HG03432 (cell line): Measurements from ENCODE around the gene GLRA1.
"Not testable (repeated sequence)": the region's sequence is repeated elsewhere in the genome, so short reads cannot be mapped to it uniquely, and the experiment has no call there.

ENCODE experiments used
- ATAC-seq: cut with Tn5 transposase; IDR thresholded peaks from one replicate; pipeline ENCODE4 v1.9.1; 2021; ENCODE audit warnings: mild to moderate bottlenecking, moderate library complexity; ENCODE audit not compliant: unreplicated experiment

The GLRA1 gene

GRCh38 chr5:151822141-151822540, 102.5 kb downstream of the GLRA1 start:
- ATAC-seq, result no peak

DNA sequence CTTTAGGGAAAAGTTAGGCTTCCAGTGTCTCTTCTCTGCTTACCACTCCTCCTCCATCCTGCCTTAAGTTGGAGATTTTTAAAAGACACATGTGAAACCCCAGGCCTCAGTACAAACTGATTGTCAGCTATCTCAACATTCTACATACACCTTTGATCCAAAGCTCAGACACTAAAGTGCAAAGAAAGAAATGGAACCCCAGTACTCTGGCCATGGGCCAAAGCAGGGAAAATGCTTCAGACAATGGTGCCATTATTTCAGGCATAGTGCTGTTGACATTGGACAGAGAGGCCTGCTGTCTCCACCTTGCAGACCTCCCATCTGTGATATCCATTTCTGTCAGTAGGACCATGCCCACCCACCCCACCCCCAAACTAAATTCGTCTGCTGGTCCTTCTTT, 103.7 kb downstream of the GLRA1 start:
- ATAC-seq, result no peak

DNA sequence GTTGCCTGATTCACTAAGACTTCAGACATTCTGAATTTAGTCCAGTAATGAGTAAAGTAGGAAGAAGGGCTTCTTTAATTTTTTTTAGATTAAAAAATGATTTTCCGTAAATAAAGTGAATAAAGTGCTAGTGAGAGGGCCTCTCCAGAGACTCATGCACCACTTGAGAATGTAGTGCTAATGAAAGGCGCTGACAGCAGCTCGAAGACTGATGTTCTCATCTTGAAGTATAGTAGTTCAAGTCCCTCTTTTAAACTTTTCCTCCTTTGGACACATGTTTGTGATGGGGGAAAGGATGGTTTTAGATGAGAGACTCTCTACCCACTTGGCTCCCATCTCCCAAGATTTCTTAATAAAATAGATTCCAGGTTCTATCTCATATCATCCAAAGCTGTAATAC, 104.4 kb downstream of the GLRA1 start:
- no peak for ATAC-seq

DNA sequence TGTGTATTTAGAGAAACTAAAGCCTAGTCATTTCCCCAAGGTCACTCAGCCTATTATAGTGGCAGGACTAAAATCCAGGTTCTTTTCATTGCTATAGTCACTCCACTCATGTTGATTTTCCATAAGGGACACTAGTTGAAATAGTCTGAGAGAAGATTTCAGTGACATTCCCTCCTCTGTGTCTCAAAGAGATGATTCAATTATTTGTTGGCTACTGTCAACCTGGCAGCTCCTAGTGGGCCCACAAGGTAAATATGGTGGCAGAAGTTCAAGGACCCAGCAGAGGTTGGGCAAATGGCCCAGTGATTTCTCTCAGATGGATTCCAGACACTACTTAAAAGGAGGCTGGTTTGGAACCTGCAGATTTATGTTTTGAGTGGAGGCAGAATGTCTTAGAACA, 104.8 kb downstream of the GLRA1 start:
- ATAC-seq, result no peak

GRCh38 chr5:151815051-151815450, 109.6 kb downstream of the GLRA1 start:
- ATAC-seq, result no peak

DNA sequence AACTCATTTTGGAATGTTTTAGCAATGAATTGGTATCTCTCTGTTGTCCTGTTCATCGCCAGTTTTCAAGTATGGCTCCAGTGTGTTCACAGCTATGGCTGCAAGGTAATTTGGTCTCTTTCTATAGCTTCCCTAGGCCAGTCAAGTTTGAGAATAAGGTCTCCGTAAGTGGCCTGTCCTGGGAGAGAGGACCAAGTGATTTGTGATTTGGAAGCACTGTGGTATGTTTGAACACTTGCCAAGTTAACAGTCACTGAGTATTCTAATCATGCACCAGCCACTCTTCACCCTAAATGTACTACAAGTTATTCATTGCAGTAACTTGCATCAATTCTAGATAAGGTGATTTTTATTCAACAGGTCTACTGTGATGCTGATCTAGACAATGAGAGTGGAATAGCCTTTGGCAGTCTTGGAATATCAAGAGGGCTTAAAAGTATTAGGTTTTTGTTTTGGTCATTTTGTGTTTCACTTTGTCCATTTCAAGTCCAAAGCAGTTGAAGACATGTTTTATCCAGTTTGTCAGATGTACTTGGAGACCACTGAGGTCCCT, 111.8 kb downstream of the GLRA1 start:
- no peak for ATAC-seq

GRCh38 chr5:151811593-151812321, 112.9 kb downstream of the GLRA1 start:
- ATAC-seq, result no peak

DNA sequence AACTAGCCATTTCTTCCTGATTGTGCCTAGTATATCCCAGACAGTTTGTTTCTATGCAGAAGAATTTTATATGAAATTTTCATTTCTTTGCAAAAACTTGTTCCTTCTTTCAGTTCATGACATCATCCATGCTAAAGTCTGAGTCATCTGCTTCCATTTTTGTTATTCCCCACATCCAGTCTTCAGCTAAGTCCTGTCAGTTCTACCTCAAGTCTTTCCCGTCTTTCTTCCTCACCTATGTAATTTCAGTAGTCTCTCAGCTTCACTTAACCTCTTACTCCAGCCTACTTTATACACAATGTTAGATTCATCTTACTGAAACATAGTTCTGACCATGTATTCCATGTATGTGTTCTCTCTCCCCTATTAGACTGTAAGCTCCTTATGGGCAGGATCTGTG, 113.8 kb downstream of the GLRA1 start:
- ATAC-seq, result no peak

DNA sequence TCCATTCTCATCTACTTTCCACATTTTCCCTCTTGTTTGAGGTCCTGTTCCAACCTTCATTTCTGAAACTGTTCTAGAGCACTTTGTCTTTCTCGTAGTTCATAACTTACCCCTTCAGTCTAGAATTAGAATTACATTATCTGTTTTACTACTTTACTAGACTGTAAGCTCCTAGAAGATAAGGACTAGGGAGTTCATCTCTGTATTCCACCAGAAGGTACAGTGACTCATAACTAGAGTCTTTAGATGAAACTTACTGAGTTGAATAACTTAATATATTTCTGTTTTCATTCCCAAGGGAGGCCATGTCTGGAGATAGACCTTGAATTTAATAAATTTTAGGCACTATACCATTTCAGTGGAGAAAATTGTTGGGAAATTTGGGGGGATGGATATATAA, 114.2 kb downstream of the GLRA1 start:
- ATAC-seq, result no peak

- ATAC-seq, result no peak
Observed at GRCh38 chr5:151808451-151809169, 116.0 kb downstream of the GLRA1 start.

GRCh38 chr5:151805414-151806223, 119.0 kb downstream of the GLRA1 start:
- ATAC-seq, result no peak

GRCh38 chr5:151800532-151800931, 124.1 kb downstream of the GLRA1 start:
- ATAC-seq, result no peak

GRCh38 chr5:151799407-151799806, 125.2 kb downstream of the GLRA1 start:
- no peak for ATAC-seq

DNA sequence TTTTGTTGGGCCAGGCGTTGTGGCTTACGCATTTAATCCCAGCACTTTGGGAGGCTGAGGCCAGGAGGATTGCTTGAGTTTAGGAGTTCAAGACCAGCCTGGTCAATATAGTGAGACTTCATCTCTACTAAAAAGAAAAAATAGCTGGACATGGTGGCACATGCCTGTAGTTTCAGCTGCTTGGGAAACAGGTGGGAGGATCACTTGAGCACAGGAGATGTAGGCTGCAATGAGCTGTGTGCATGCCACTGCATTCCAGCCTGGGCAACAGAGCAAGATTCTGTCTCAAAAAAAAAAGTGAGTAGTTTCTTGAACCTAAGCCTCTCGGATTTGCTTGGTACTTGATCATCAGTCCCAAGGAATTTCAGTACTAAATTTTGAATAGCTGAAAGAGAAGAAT, 126.0 kb downstream of the GLRA1 start:
- no peak for ATAC-seq

DNA sequence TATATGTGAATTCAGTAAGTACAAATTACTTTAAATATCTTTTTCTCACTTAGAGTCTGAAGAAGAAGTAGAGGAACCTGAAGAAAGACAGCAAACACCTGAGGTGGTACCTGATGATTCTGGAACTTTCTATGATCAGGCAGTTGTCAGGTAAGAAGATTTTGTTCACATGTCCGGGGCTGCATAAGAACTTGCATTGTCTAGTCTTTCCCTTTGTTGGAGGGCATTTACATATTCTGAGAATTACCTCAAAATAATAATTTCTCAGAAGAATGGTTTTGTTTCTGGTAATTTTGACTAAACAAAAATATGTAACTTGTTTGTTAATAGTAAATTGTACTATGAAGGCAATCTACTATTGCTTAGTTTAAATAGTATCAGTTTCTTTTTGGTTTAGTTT, 129.2 kb downstream of the GLRA1 start:
- no peak for ATAC-seq

GRCh38 chr5:151793358-151793757, 131.3 kb downstream of the GLRA1 start:
- no peak for ATAC-seq

DNA sequence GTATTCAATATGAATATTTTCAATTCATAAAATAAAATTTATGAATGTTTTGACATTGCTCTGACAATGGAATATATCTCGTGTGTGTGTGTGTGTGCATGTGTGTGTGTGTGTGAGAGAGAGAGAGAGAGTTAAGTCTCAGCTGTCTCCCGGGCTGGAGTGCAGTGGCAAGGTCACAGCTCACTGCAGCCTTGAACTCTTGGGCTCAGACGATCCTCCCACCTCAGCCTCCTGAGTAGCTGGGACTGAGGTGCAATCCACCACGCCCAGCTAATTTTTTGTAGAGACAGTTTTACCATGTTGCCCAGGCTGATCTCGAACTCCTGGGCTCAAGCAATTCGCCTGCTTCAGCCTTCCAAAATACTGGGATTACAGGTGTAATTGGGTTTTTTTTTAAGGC, 136.8 kb downstream of the GLRA1 start:
- no peak for ATAC-seq

DNA sequence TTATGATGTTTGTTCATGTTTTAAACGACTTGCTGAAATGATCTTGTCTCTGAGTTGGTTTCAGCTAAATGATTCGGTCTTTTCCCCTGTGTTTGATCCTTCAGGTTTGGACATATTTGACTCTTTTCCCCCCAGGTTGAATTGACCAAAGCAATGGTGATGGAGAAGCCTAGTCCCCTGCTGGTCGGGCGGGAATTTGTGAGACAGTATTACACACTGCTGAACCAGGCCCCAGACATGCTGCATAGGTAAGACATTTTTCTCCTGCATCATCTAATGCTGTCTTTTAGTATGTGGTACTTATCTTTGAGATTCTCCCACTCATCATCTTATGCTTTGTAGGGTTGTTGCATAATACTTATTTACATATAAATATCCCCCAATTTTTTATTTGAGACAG, 138.2 kb downstream of the GLRA1 start:
- ATAC-seq, result no peak

- no peak for ATAC-seq
Observed at GRCh38 chr5:151784141-151784540, 140.5 kb downstream of the GLRA1 start.

DNA sequence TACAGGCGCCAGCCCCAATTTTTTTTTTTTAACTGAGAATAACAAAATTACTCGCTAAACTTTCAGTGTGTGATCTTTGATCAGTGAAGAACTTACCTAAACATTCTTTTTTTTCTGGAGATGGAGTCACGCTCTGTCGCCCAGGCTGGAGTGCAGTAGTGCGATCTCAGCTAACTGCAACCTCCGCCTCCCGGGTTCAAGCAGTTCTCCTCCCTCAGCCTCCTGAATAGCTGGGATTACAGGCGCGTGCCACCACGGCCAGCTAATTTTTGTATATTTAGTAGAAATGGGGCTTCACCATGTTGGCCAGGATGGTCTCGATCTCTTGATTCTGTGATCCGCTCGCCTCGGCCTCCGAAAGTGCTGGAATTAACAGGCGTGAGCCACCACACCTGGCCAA, 141.0 kb downstream of the GLRA1 start:
- not testable (repeated sequence) for ATAC-seq

GRCh38 chr5:151781201-151781600, 143.4 kb downstream of the GLRA1 start:
- no peak for ATAC-seq
